DND-41 (cell line): ENCODE measurements around the gene MAN2A2.

ENCODE experiments used
- ATAC-seq: fragments of 200-7000 bp; cut with Tn5 transposase; 3 replicates; pipeline ENCODE4 v1.9.1; 2021; ENCODE audit warnings: low read depth; ENCODE audit not compliant: insufficient read depth
- DNase-seq: peaks from one replicate; pipeline ENCODE4 v3.0.0-alpha.2; 2020
- H2AFZ ChIP-seq: 2 replicates; pipeline ENCODE4 v1.6.0; 2012; ENCODE audit warnings: low read depth, low read length
- H3K27ac ChIP-seq: 2 replicates; pipeline ENCODE4 v1.5.1; 2012; ENCODE audit warnings: low read length, inconsistent platforms
- H3K27me3 ChIP-seq: fragments of 200-600 bp; sonication (generic); 2 replicates; pipeline ENCODE4 v1.6.0; 2012; ENCODE audit warnings: low read length, mild to moderate bottlenecking, inconsistent platforms; ENCODE audit not compliant: insufficient read depth, poor library complexity
- H3K36me3 ChIP-seq: 2 replicates; pipeline ENCODE4 v1.5.1; 2012; ENCODE audit warnings: low read length, inconsistent platforms; ENCODE audit not compliant: insufficient read depth
- H3K4me1 ChIP-seq: 2 replicates; pipeline ENCODE4 v1.5.1; 2012; ENCODE audit warnings: mild to moderate bottlenecking, low read length; ENCODE audit not compliant: insufficient read depth
- H3K4me2 ChIP-seq: 2 replicates; pipeline ENCODE4 v1.6.0; 2012; ENCODE audit warnings: mild to moderate bottlenecking, moderate library complexity, low read length, inconsistent platforms; ENCODE audit not compliant: insufficient read depth
- H3K4me3 ChIP-seq, 2 experiments: fragments of 200-600 bp in 1 of 2; shearing (Covaris generic) in 1 of 2; 2 replicates each; pipeline ENCODE4 v1.5.1; 2012 to 2016; ENCODE audit warnings: inconsistent platforms in 2 of 2, low read length in 2 of 2, mild to moderate bottlenecking in 2 of 2, low read depth in 1 of 2, moderate library complexity in 1 of 2
- H3K79me2 ChIP-seq: 2 replicates; pipeline ENCODE4 v1.6.0; 2012; ENCODE audit warnings: low read length, inconsistent platforms; ENCODE audit not compliant: insufficient read depth
- H3K9ac ChIP-seq: 2 replicates; pipeline ENCODE4 v1.6.0; 2012; ENCODE audit warnings: low read depth, mild to moderate bottlenecking, inconsistent platforms, low read length, moderate library complexity
- H3K9me3 ChIP-seq: 2 replicates; pipeline ENCODE4 v1.5.1; 2012; ENCODE audit warnings: low read length, moderate library complexity, mild to moderate bottlenecking, inconsistent platforms; ENCODE audit not compliant: insufficient read depth, severe bottlenecking
- H4K20me1 ChIP-seq: 2 replicates; pipeline ENCODE4 v1.6.0; 2012; ENCODE audit warnings: low read length; ENCODE audit not compliant: insufficient read depth
- EZH2 ChIP-seq: IDR thresholded peaks from 3 replicates; pipeline ENCODE4 v1.6.1; 2012; ENCODE audit warnings: borderline replicate concordance, low read depth, mild to moderate bottlenecking, moderate library complexity, low read length, inconsistent platforms; ENCODE audit not compliant: severe bottlenecking
- TF ChIP-seq, protein P1 (sequence below): IDR thresholded peaks from 2 replicates; pipeline ENCODE4 v1.5.1; 2012; ENCODE audit warnings: borderline replicate concordance, low read length, moderate library complexity, mild to moderate bottlenecking; ENCODE audit not compliant: poor library complexity, severe bottlenecking; ENCODE audit errors: extremely low read depth

MAN2A2 gene

DNA sequence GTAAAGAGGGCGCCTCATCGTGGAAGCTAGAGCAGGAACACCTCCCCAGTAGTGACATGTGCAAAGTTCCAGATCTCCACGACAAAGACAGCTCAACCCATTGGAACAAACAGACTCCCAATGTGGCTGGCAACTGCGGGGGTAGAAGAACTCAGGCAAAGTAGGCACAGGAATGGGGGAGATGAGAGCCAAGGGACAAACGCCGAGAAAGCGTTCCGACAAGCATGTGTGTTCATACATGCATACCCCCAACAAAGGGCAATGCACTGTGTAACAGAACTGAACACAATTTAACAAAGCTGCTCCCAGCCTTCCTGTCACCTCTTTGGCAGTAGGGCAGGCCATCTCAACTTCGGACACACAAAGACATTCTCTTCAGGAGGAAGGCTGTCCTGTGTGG, 63.2 kb downstream of the MAN2A2 start:
- no peak overlapping the region for H2AFZ ChIP-seq
- ATAC-seq, result no peak
- TF ChIP-seq, protein P1, sequence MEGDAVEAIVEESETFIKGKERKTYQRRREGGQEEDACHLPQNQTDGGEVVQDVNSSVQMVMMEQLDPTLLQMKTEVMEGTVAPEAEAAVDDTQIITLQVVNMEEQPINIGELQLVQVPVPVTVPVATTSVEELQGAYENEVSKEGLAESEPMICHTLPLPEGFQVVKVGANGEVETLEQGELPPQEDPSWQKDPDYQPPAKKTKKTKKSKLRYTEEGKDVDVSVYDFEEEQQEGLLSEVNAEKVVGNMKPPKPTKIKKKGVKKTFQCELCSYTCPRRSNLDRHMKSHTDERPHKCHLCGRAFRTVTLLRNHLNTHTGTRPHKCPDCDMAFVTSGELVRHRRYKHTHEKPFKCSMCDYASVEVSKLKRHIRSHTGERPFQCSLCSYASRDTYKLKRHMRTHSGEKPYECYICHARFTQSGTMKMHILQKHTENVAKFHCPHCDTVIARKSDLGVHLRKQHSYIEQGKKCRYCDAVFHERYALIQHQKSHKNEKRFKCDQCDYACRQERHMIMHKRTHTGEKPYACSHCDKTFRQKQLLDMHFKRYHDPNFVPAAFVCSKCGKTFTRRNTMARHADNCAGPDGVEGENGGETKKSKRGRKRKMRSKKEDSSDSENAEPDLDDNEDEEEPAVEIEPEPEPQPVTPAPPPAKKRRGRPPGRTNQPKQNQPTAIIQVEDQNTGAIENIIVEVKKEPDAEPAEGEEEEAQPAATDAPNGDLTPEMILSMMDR, result no peak
- TF ChIP-seq EZH2, result no peak
- peaks cover 90% of the 10 kb centered on the region for H3K36me3 ChIP-seq
- no peak overlapping the region for H3K4me2 ChIP-seq
- H3K27ac ChIP-seq, result no peak overlapping the region
- H3K4me1 ChIP-seq, result no peaks in the 10 kb centered on the region
- H3K79me2 ChIP-seq, result peaks cover 14% of the 10 kb centered on the region
- no peak for DNase-seq
- H4K20me1 ChIP-seq, result peaks cover 3% of the 10 kb centered on the region; the same call in 1 of the 2 replicates
- H3K27me3 ChIP-seq, result no peaks in the 10 kb centered on the region
- H3K9me3 ChIP-seq, result no peaks in the 10 kb centered on the region
- H3K9ac ChIP-seq, result no peak overlapping the region
- no peak overlapping the region for H3K4me3 ChIP-seq

DNA sequence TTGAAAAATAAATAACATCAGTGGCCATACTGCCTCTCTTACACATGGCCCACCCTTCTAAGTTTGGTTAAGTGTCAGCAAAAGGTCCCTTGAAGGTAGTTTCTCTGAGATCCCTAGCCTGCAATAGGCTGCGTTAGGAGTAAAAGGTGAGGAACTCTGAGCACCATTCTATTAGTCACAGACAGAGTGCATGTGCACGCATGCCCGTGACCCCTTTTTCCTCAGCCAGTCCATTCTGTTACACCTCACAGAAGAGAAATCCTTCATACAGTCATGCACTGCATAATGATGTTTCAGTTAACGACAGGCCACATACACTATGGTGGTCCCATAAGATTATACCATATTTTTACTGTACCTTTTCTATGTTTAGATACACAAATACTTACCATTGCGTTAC, 64.1 kb downstream of the MAN2A2 start:
- ATAC-seq (no peak), DNase-seq (no peak)
- Histone ChIP-seq H3K4me3 (no peak overlapping the region), H2AFZ (no peak overlapping the region), H3K27ac (no peak overlapping the region), H3K4me2 (no peak overlapping the region), H3K79me2 (peaks cover 14% of the 10 kb centered on the region), H4K20me1 (0 out of 2 replicates have a peak, but pooled peaks cover 3% of the 10 kb centered on the region), H3K4me1 (no peaks in the 10 kb centered on the region), H3K9me3 (no peaks in the 10 kb centered on the region), H3K27me3 (no peaks in the 10 kb centered on the region), H3K9ac (no peak overlapping the region), H3K36me3 (peaks cover 83% of the 10 kb centered on the region)
- TF ChIP-seq, protein P1, result no peak
- no peak for TF ChIP-seq EZH2

DNA sequence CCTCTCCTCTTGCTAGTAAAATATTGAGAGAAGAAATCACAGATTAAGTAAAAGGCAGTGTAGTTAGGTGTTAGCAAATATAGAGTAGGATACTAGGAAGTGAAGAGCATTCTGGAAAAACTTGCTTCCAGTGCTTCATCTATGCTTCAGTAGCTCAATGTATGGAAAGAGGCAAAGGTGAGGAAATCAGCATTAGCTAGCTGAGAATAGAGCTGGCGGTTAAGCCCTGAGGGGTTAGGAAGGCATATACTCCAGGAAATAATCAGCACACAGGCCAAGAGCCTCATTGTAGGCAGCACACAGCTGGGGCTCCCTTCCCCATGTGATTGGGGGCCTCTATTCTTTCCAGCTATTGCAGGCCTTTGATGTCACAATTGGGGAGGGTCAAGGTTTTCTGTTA, 65.3 kb downstream of the MAN2A2 start:
- Histone ChIP-seq H3K27ac (no peak overlapping the region), H3K27me3 (no peaks in the 10 kb centered on the region), H3K4me1 (no peaks in the 10 kb centered on the region), H3K9ac (no peak overlapping the region), H2AFZ (no peak overlapping the region), H3K4me3 (no peak overlapping the region), H3K36me3 (peaks cover 84% of the 10 kb centered on the region), H3K4me2 (no peak overlapping the region), H4K20me1 (0 out of 2 replicates have a peak, but pooled peaks cover 3% of the 10 kb centered on the region), H3K9me3 (no peaks in the 10 kb centered on the region), H3K79me2 (peaks cover 10% of the 10 kb centered on the region)
- ATAC-seq (no peak), DNase-seq (no peak)
- TF ChIP-seq EZH2, result no peak
- TF ChIP-seq, protein P1, result no peak

DNA sequence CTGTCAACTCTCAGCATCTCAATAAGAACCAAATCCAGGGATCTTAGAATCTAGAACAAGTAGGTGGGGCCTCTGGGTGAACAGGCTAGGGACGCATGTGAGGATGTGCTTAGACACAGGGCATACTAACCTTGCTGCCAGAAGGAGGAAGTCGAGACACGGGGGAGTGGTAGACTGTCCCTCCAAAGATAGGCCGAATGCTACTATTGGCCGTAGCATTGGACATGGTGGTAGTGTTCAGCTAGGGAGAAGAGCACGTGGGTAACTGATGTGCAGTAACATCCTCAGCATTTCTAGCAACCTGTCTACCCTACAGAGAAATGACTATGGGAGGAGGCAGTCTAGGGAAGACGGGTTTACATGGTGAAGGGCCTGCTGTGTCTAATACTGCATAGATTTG, 67.2 kb downstream of the MAN2A2 start:
- Histone ChIP-seq H3K4me1 (no peaks in the 10 kb centered on the region), H3K9ac (no peak overlapping the region), H3K9me3 (no peaks in the 10 kb centered on the region), H4K20me1 (no peaks in the 10 kb centered on the region), H3K4me2 (no peak overlapping the region), H3K27ac (no peak overlapping the region), H3K36me3 (peaks cover 84% of the 10 kb centered on the region), H3K4me3 (no peak overlapping the region), H2AFZ (no peak overlapping the region), H3K79me2 (no peaks in the 10 kb centered on the region; the same call in none of the 2 replicates), H3K27me3 (no peaks in the 10 kb centered on the region)
- TF ChIP-seq, protein P1, result no peak
- no peak for TF ChIP-seq EZH2
- no peak for ATAC-seq
- no peak for DNase-seq
